Subcutaneous adipose tissue (tissue), 4 donors: ENCODE data around the gene RGS6. TPM values are rescaled to one million over a fixed set of nuclear protein-coding genes. Genes with fewer than 3 reads are reported as not detected.

Experiments used
- total RNA-seq, 4 donors: library from RNA; depleted of rRNA; stranded (reverse); fragments of >200 nt; gene quantifications; one replicate each; pipeline ENCODE4 v1.1.0, GENCODE V29; 2016
- TF ChIP-seq, protein P1 (sequence below): fragments of 450-650 bp; IDR thresholded peaks from one replicate; pipeline ENCODE4 v1.5.1; 2016; ENCODE audit warnings: low read depth, mild to moderate bottlenecking, control low read depth, antibody characterized with exemption, moderate library complexity

RGS6 gene
- total RNA-seq, 4 donors from 2014 or later = 4.4 to 32.0 (median 11.4) TPM

DNA sequence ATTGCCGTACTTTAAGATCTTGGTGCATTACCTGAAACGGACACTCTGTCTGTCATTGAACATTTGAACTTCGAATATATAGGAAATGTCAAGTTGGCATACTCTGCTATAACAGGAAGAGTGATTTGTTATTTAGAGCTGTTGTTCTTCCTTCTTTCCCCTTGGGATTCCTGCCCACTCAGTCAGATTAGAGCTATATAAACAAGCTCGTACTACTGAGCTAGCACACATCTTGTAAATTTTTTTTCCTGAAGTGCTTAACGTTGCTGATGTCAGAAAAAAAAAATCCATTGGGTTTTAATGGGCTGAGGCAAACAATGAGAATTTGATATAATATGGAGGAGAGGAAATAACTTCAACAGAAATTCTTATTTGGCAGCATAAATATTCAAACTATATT lies 26.8 kb downstream of the RGS6 start:
- TF ChIP-seq, protein P1, sequence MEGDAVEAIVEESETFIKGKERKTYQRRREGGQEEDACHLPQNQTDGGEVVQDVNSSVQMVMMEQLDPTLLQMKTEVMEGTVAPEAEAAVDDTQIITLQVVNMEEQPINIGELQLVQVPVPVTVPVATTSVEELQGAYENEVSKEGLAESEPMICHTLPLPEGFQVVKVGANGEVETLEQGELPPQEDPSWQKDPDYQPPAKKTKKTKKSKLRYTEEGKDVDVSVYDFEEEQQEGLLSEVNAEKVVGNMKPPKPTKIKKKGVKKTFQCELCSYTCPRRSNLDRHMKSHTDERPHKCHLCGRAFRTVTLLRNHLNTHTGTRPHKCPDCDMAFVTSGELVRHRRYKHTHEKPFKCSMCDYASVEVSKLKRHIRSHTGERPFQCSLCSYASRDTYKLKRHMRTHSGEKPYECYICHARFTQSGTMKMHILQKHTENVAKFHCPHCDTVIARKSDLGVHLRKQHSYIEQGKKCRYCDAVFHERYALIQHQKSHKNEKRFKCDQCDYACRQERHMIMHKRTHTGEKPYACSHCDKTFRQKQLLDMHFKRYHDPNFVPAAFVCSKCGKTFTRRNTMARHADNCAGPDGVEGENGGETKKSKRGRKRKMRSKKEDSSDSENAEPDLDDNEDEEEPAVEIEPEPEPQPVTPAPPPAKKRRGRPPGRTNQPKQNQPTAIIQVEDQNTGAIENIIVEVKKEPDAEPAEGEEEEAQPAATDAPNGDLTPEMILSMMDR = no peak

DNA sequence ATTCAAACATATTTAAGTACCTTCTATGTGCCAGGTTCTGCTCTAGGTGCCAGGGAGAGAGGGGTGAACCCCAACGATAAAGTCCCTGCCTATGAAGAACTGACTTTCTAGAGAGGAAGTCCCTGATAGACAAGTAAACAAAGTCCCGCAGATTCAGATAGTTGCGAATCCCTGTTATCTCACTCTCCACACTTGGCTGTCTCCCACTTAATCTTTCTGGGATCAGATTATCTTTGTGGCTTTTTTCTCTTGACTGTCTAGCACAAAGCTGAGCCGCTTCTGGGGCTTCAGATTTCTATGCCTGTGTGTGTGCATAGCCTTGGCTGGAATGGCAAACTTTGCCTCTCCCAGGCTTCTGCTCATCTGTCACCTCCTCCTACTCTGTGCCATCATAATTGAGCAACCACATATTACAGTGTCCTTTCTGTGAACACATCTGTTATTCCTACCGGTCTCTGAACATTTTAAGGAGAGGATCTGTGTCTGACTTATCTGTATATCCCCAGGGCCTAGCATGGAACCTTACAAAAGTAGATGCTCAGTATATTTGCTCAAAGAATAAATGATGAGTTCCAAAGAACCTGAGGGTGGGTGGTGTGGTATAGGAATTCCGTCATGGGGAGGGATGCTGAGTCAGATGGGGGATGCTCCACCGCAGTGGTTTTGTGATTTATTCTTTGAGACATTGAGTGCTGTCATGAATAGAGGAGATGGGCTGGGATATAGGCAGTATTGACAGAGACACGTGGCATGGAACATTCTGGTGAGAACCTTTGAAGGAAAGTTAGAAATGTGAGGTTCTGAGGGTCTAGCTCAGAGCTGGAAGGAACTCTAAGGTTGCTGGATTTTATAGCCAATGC lies 28.5 kb downstream of the RGS6 start:
- TF ChIP-seq, protein P1 = no peak

DNA sequence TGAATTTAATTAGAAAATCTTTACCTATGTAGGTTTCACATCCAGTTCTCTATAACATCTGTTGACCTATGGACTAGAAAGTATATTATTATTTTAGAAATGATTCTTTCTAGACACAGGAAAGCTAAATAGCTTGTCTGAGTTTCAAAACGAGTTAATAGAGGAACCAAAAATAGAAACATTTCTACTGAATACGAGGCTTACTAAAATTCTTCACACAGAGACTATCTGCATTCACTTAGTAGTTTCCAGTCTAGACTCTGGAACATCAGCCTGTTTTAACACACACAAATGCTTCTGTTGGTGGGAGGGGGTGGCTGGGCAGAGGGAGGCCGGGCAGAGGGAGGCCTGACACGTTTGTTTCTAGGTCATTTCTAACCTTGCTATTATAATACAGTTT lies 29.7 kb downstream of the RGS6 start:
- TF ChIP-seq, protein P1 = no peak

DNA sequence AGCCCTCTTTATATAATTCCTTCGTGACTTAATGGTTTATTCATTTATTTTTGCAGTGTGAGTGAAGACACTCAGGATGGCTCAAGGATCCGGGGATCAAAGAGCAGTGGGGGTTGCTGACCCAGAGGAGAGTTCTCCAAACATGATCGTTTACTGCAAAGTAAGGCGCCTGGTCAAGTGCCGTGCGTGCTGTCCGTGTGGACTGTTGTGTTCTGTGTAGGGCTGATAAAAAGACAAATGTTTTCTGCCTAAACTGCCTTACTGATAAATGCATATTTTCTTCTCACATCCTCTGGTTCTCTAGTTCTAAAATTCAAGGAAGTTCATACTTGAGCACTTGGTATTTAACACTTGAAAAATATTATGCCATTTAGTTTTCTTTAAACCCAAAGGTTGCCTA lies 32.5 kb downstream of the RGS6 start:
- TF ChIP-seq, protein P1 = no peak

DNA sequence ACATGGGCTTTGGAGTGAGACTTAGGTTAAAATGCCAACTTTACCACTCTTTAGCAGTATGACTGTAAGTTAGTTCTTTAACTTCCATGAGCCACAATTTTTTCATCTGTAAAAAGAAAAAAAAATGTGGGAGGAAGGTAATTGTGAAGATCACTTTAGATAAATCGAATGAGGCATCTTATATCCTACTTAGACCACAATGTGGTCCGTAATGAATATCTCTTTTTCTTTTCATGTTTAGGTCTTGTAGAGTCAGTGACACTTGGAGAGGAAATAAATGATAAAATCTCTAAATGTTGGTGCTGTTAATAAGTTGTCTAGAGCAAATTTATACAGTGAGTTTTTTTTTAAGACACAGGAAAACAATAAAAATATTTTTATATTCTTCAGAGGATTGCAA lies 34.3 kb downstream of the RGS6 start:
- TF ChIP-seq, protein P1 = no peak

DNA sequence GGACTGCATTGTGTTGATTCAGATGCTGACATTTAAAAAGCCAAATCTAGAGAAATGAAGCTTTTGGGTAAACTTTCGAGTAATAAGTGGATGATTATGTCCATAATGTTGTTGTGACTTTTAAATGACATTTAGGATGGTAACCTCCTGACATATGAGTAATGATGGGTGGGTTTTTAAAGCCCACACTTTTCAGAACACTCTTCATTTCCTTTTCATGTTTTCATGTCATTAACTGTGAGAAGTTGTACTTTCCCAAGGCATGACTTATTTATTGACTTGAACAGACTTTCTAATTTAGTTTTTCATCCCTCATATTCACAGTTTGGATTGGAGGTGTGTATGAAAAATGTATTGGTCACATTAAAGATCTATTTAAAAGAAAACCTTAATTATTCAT lies 35.5 kb downstream of the RGS6 start:
- TF ChIP-seq, protein P1 = no peak

DNA sequence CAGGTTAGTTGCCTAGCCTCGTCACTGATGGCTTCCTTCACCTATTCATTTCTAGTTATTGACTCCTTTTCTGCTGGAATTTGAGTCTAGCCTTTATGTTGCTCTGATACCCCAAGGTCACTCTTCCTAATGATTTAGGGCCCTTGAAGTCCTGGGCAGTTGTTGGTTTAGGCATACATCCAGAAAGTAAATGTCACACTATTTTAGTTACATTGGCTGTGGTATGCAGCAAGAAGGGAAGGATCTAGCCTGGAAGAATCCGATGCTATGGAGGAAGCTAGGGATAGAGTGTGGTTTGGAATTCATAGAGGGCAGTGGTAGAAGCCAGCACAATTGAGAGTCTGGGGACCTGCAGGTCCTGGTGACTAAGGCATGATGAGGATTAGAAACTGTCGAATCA lies 38.0 kb downstream of the RGS6 start:
- TF ChIP-seq, protein P1 = no peak
